Measurements from ENCODE around the gene INPP5B. TPM values are rescaled to one million over a fixed set of nuclear protein-coding genes. Genes with fewer than 3 reads are reported as not detected.

The INPP5B gene
- total and polyA plus RNA-seq, 9 of the 15 experiments (the other 6 are each of a cell fraction or from before 2014, with no cell fraction given): 14.1 to 28.7 (median 20.9) TPM

DNA sequence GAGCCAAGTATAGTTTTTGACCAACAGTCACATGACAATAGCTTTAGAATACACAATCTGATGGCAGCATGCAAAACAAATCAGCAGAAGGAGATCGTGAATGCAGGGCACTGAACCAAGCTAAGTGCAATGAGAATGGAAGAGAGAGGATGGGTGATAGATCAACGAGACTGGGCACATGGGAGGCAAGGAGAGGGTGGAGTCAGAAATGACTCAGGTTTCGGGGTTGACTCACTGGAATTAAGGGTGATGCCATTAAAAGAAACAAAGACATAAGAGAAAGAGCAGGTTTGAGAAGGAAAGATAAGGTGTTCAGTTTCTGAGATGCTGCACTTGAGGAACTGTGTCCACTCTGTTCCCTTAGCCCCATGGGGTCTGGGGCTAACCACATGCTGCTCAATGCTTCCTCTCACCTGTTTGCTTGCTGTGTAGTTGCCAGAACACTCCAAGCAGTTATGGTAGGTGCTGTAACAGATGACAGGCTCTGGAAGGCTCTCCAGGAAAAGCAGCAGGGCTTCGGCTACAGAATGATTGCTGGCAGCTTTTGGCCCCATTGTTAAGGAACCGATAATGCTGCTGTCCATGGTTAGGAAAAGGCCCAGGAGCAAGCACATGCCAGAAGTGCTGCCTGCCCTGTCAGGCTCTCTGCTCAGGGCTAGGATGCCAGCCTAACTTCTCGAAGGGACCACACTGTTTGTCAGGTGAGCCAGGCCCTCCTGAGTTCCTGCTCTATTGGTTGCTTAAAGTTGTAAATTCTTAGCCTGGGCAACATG is 81.3 kb downstream of the INPP5B start (continued):
- TF ChIP-seq ARNT (IDR thresholded peaks at IDR 0.05) (no peak), ZNF239 (CRISPR knock-in tag; IDR thresholded peaks at IDR 0.05) (no peak), SMAD1 (IDR thresholded peaks at IDR 0.05; ENCODE audit: low read depth, low read length, partially characterized antibody) (no peak), ZNF24 (IDR thresholded peaks at IDR 0.05) (no peak), CEBPG (CRISPR knock-in tag; IDR thresholded peaks at IDR 0.05) (peak; percentile 84), CEBPG (tag; conservative IDR thresholded peaks at IDR 0.05 in 1 of 2, IDR thresholded peaks at IDR 0.05 in 1 of 2) (peak in 1 of 2 experiments; percentile 88; a peak in 2 of 4 replicates), SMARCC2 (IDR thresholded peaks at IDR 0.05; ENCODE audit: low read depth) (no peak), TRIM24 (IDR thresholded peaks at IDR 0.05) (peak; percentile 24 to 29; a peak in 2 of 4 replicates), MYC (IDR thresholded peaks at IDR 0.05; ENCODE audit: low read depth, low read length) (no peak), MYC (CRISPR knock-in tag; IDR thresholded peaks at IDR 0.05; ENCODE audit: borderline replicate concordance, low read depth) (no peak)
- TF ChIP-seq, protein P1, sequence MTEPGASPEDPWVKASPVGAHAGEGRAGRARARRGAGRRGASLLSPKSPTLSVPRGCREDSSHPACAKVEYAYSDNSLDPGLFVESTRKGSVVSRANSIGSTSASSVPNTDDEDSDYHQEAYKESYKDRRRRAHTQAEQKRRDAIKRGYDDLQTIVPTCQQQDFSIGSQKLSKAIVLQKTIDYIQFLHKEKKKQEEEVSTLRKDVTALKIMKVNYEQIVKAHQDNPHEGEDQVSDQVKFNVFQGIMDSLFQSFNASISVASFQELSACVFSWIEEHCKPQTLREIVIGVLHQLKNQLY (CRISPR knock-in tag; conservative IDR thresholded peaks at IDR 0.05): no peak
- TF ChIP-seq, protein P2, sequence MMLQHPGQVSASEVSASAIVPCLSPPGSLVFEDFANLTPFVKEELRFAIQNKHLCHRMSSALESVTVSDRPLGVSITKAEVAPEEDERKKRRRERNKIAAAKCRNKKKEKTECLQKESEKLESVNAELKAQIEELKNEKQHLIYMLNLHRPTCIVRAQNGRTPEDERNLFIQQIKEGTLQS (IDR thresholded peaks at IDR 0.05): peak; percentile 86
- TF ChIP-seq, protein P2 (CRISPR knock-in tag; conservative IDR thresholded peaks at IDR 0.05): no peak
- TF ChIP-seq, protein P3, sequence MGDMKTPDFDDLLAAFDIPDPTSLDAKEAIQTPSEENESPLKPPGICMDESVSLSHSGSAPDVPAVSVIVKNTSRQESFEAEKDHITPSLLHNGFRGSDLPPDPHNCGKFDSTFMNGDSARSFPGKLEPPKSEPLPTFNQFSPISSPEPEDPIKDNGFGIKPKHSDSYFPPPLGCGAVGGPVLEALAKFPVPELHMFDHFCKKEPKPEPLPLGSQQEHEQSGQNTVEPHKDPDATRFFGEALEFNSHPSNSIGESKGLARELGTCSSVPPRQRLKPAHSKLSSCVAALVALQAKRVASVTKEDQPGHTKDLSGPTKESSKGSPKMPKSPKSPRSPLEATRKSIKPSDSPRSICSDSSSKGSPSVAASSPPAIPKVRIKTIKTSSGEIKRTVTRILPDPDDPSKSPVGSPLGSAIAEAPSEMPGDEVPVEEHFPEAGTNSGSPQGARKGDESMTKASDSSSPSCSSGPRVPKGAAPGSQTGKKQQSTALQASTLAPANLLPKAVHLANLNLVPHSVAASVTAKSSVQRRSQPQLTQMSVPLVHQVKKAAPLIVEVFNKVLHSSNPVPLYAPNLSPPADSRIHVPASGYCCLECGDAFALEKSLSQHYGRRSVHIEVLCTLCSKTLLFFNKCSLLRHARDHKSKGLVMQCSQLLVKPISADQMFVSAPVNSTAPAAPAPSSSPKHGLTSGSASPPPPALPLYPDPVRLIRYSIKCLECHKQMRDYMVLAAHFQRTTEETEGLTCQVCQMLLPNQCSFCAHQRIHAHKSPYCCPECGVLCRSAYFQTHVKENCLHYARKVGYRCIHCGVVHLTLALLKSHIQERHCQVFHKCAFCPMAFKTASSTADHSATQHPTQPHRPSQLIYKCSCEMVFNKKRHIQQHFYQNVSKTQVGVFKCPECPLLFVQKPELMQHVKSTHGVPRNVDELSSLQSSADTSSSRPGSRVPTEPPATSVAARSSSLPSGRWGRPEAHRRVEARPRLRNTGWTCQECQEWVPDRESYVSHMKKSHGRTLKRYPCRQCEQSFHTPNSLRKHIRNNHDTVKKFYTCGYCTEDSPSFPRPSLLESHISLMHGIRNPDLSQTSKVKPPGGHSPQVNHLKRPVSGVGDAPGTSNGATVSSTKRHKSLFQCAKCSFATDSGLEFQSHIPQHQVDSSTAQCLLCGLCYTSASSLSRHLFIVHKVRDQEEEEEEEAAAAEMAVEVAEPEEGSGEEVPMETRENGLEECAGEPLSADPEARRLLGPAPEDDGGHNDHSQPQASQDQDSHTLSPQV (IDR thresholded peaks at IDR 0.05): 0 out of 2 replicates have a peak, but pooled peaks have one; percentile 44

Measured in K562 (cell line).